Brain pericyte (primary cell): ENCODE data around the gene UBE2L6.
"Not testable (repeated sequence)": the region's sequence is repeated elsewhere in the genome, so short reads cannot be mapped to it uniquely, and the experiment has no call there.

Experiments
- DNase-seq: peaks from one replicate; pipeline ENCODE4 v3.0.0-alpha.2; 2012; ENCODE audit warnings: low read depth, low spot score

Gene UBE2L6

GRCh38 chr11:57566905-57567514 lies 462 bp downstream of the UBE2L6 start:
- DNase-seq, result no peak

GRCh38 chr11:57566005-57566904 lies 1.2 kb downstream of the UBE2L6 start:
- no peak for DNase-seq

GRCh38 chr11:57562596-57562995 lies 4.9 kb downstream of the UBE2L6 start:
- DNase-seq, result no peak

GRCh38 chr11:57560146-57560545 lies 7.3 kb downstream of the UBE2L6 start:
- no peak for DNase-seq

- no peak for DNase-seq
Observed at GRCh38 chr11:57556041-57556440, 11.4 kb downstream of the UBE2L6 start.

- no peak for DNase-seq
Observed at GRCh38 chr11:57555393-57555792, 12.1 kb downstream of the UBE2L6 start.

GRCh38 chr11:57552479-57552878 lies 15.0 kb downstream of the UBE2L6 start:
- DNase-seq, result no peak

- no peak for DNase-seq
Observed at GRCh38 chr11:57551941-57552340, 15.5 kb downstream of the UBE2L6 start.

- no peak for DNase-seq
Observed at GRCh38 chr11:57549983-57550382, 17.5 kb downstream of the UBE2L6 start.

- DNase-seq, result no peak
Observed at GRCh38 chr11:57547854-57548377, 19.6 kb downstream of the UBE2L6 start.

GRCh38 chr11:57546869-57547475 lies 20.5 kb downstream of the UBE2L6 start:
- no peak for DNase-seq

- no peak for DNase-seq
Observed at GRCh38 chr11:57546451-57546850, 21.0 kb downstream of the UBE2L6 start.

- no peak for DNase-seq
Observed at GRCh38 chr11:57545883-57546282, 21.6 kb downstream of the UBE2L6 start.

- DNase-seq, result no peak
Observed at GRCh38 chr11:57544566-57544965, 22.9 kb downstream of the UBE2L6 start.

GRCh38 chr11:57543593-57543992 lies 23.9 kb downstream of the UBE2L6 start:
- DNase-seq, result no peak

GRCh38 chr11:57542582-57542981 lies 24.9 kb downstream of the UBE2L6 start:
- no peak for DNase-seq

GRCh38 chr11:57541169-57541568 lies 26.3 kb downstream of the UBE2L6 start:
- no peak for DNase-seq

GRCh38 chr11:57539342-57539741 lies 28.1 kb downstream of the UBE2L6 start:
- DNase-seq, result no peak

- DNase-seq, result no peak
Observed at GRCh38 chr11:57536947-57537619, 30.4 kb downstream of the UBE2L6 start, which contains the start of gene SMTNL1. SMTNL1 (plus strand) TSS chr11:57537595; CDS start chr11:57542643, 5,048 bp downstream.

- not testable (repeated sequence) for DNase-seq
Observed at GRCh38 chr11:57534449-57534848, 33.0 kb downstream of the UBE2L6 start.

GRCh38 chr11:57530596-57531507 lies 36.6 kb downstream of the UBE2L6 start, which contains the start of gene TIMM10:
TIMM10 (minus strand) TSS chr11:57530754; CDS start chr11:57530189, 565 bp downstream.
- DNase-seq, result peak; percentile 86
